Stimulated activated CD4-positive, alpha-beta T cell treated with anti-CD3 and anti-CD28 coated beads, Interleukin-15, amount 100 ng/mL, for 48 hours (primary cell): ENCODE results near the gene TESK1.
"Not testable (repeated sequence)": the region's sequence is repeated elsewhere in the genome, so short reads cannot be mapped to it uniquely, and the experiment has no call there.

ENCODE experiments used
- DNase-seq, 2 donors: peaks; one replicate each; pipeline ENCODE4 v3.0.0-alpha.2; 2020; ENCODE audit warnings: low read depth in 2 of 2

The TESK1 gene

GRCh38 chr9:35612843-35613242 lies 7.8 kb downstream of the TESK1 start:
- DNase-seq, result no peak

GRCh38 chr9:35615981-35616680 lies 11.1 kb downstream of the TESK1 start:
- no peak for DNase-seq

- peak; percentile 27 to 46 for DNase-seq
Observed at GRCh38 chr9:35616681-35617459, 11.8 kb downstream of the TESK1 start.

- no peak for DNase-seq
Observed at GRCh38 chr9:35617548-35617947, 12.5 kb downstream of the TESK1 start.

- no peak for DNase-seq
Observed at GRCh38 chr9:35618325-35618727, 13.3 kb downstream of the TESK1 start, which contains the start of gene CD72. TSS of gene CD72 (minus strand) at chr9:35618413. CDS start at chr9:35618303, 110 bp downstream.

- DNase-seq, result peak; percentile 29 to 33
Observed at GRCh38 chr9:35618854-35619799, 14.1 kb downstream of the TESK1 start.

GRCh38 chr9:35619800-35620158 lies 14.7 kb downstream of the TESK1 start:
- DNase-seq, result no peak

- DNase-seq, result no peak
Observed at GRCh38 chr9:35627575-35627974, 22.5 kb downstream of the TESK1 start.

- DNase-seq, result no peak
Observed at GRCh38 chr9:35628389-35628991, 23.4 kb downstream of the TESK1 start.

- no peak for DNase-seq
Observed at GRCh38 chr9:35629597-35629996, 24.5 kb downstream of the TESK1 start.

GRCh38 chr9:35635730-35636129 lies 30.7 kb downstream of the TESK1 start:
- DNase-seq, result no peak

- no peak for DNase-seq
Observed at GRCh38 chr9:35636135-35636876, 31.2 kb downstream of the TESK1 start.

GRCh38 chr9:35636877-35637246 lies 31.8 kb downstream of the TESK1 start:
- DNase-seq, result not testable (repeated sequence)

- DNase-seq, result not testable (repeated sequence)
Observed at GRCh38 chr9:35637427-35637955, 32.4 kb downstream of the TESK1 start.

GRCh38 chr9:35638751-35639150 lies 33.7 kb downstream of the TESK1 start:
- DNase-seq, result not testable (repeated sequence)

- DNase-seq, result not testable (repeated sequence)
Observed at GRCh38 chr9:35639225-35639624, 34.2 kb downstream of the TESK1 start.

GRCh38 chr9:35639631-35640030 lies 34.6 kb downstream of the TESK1 start:
- DNase-seq, result no peak

GRCh38 chr9:35640431-35640830 lies 35.4 kb downstream of the TESK1 start:
- not testable (repeated sequence) for DNase-seq

GRCh38 chr9:35641478-35641877 lies 36.4 kb downstream of the TESK1 start:
- not testable (repeated sequence) for DNase-seq

GRCh38 chr9:35643046-35643445 lies 38.0 kb downstream of the TESK1 start:
- DNase-seq, result no peak

- DNase-seq, result not testable (repeated sequence)
Observed at GRCh38 chr9:35645736-35646135, 40.7 kb downstream of the TESK1 start.
